Astrocyte of the cerebellum (primary cell): ENCODE results near the gene PALM.
A peak's percentile ranks its signal among the peaks of the same experiment; 100 is the strongest.

ENCODE experiments used
- DNase-seq: peaks from one replicate; pipeline ENCODE4 v3.0.0-alpha.2; 2011; ENCODE audit warnings: low read depth
- H3K4me3 ChIP-seq: 2 replicates; pipeline ENCODE4 v1.5.1; 2011; ENCODE audit warnings: mild to moderate bottlenecking, low read depth, low read length, moderate library complexity
- CTCF ChIP-seq: IDR thresholded peaks from 2 replicates; pipeline ENCODE4 v1.5.1; 2012; ENCODE audit warnings: low read length, low read depth, moderate library complexity, mild to moderate bottlenecking; ENCODE audit errors: missing control alignments
- in situ Hi-C: cut with HindIII; loops from 2 replicates; pipeline ENCODE4 v1.10.0; 2017; ENCODE audit warnings: low sequenced_read_pairs

The PALM gene

DNA sequence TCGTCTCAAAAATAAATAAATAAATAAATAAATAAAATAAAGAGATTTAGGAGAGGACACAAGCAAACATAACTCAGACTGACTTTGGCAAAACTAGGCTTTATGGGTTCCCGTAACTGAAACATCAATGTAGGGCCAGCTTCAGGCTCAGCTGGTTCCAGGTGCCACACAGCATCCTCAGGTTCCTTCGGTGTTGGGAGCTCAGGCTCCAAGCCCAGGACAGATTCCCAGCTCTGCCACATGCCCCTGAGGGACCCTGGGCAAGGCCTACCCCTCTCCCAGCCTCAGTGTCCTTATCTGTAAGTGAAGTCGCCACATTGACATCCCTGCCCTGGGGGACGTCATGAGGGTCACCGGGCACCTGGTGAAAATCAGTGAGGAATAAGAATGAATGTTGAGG, 60.9 kb downstream of the PALM start:
- in situ Hi-C loops: no loop called here
- TF ChIP-seq CTCF: no peak
- no peak for DNase-seq
- no peak overlapping the region for H3K4me3 ChIP-seq

- peak; percentile 57 for TF ChIP-seq CTCF
- no peak for DNase-seq
- no peak overlapping the region for H3K4me3 ChIP-seq
- in situ Hi-C loops: no loop called here
Observed at GRCh38 chr19:771332-771785, 62.6 kb downstream of the PALM start.

DNA sequence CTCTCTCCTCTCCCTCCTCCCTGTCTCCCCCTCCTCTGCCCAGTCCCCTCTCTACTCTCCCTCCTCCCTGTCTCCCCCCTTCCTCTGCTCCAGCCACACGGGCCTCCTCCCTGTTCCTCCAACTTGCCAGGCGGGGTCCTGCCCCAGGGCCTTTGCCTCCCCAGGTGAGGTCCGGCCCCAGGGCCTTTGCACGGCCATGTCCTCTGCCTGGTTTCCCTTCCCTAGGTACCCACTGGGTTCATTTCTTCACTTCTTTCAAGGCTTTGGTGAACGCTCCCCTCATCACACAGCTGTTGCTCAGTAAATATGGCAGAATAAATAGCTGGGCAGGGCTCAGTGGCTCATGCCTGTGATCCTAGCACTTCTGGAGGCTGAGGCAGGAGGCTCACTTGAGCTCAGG, 63.3 kb downstream of the PALM start:
- H3K4me3 ChIP-seq: no peak overlapping the region
- no peak for DNase-seq
- in situ Hi-C loops: no loop called here
- TF ChIP-seq CTCF: no peak

GRCh38 chr19:772730-773436, 64.1 kb downstream of the PALM start:
- H3K4me3 ChIP-seq: no peak overlapping the region
- no peak for TF ChIP-seq CTCF
- in situ Hi-C loops: no loop called here
- no peak for DNase-seq

GRCh38 chr19:776549-776948, 67.8 kb downstream of the PALM start:
- in situ Hi-C loops: no loop called here
- no peak for TF ChIP-seq CTCF
- H3K4me3 ChIP-seq: no peak overlapping the region
- no peak for DNase-seq

DNA sequence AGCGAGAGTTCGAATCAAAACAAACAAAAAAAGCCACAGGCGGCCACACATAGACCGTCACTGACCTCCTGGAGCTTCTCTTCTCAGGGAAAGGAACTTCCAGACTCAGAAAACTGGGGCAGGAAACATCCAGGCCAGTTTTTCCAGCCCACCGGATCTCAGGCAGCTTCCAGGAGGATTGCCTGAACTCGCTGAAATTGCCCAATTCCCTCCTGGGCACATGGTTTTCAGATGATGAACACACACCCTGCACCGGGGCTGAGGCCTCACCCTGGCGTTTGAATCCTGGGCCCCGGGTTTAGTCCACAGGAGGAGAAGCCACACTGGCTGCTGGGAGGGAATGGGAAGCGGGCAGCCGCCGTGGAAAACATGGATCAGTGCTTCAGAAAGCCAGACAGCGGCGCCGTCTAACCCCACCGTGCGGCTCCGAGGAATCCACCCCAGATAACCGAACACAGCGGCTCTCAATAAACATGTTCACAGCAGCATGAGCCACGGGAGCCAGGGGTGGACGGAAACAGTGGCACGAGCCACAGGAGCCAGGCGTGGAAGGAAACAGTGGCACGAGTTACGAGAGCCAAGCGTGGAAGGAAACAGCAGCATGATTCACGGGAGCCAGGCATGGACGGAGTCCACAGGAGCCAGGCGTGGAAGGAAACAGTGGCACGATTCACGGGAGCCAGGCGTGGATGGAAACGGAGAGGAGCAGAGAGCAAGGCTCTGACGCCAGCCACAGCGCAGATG, 70.3 kb downstream of the PALM start:
- no peak overlapping the region for H3K4me3 ChIP-seq
- in situ Hi-C loops: no loop called here
- no peak for TF ChIP-seq CTCF
- DNase-seq: peak; percentile 76
